ENCODE results near the gene NEBL.

Gene NEBL

GRCh38 chr10:20863008-20863407 lies 34.1 kb downstream of the NEBL start:
- TF ChIP-seq CTCF (IDR thresholded peaks at IDR 0.05; ENCODE audit: extremely low read depth, missing control alignments) = no peak
- DNase-seq (ENCODE audit: low spot score) = no peak

GRCh38 chr10:20858292-20859124 lies 38.6 kb downstream of the NEBL start:
- peak; percentile 30 for TF ChIP-seq CTCF (IDR thresholded peaks at IDR 0.05; ENCODE audit: extremely low read depth, missing control alignments)
- no peak for DNase-seq (ENCODE audit: low spot score)

GRCh38 chr10:20856484-20856883 lies 40.6 kb downstream of the NEBL start:
- no peak for DNase-seq (ENCODE audit: low spot score)
- no peak for TF ChIP-seq CTCF (IDR thresholded peaks at IDR 0.05; ENCODE audit: extremely low read depth, missing control alignments)

GRCh38 chr10:20855398-20856038 lies 41.6 kb downstream of the NEBL start:
- DNase-seq (ENCODE audit: low spot score) = no peak
- TF ChIP-seq CTCF (IDR thresholded peaks at IDR 0.05; ENCODE audit: extremely low read depth, missing control alignments) = no peak

- TF ChIP-seq CTCF (IDR thresholded peaks at IDR 0.05; ENCODE audit: extremely low read depth, missing control alignments) = no peak
- no peak for DNase-seq (ENCODE audit: low spot score)
Measured at GRCh38 chr10:20853276-20853675, 43.8 kb downstream of the NEBL start.

- no peak for TF ChIP-seq CTCF (IDR thresholded peaks at IDR 0.05; ENCODE audit: extremely low read depth, missing control alignments)
- DNase-seq (ENCODE audit: low spot score) = no peak
Measured at GRCh38 chr10:20852303-20852702, 44.8 kb downstream of the NEBL start.

GRCh38 chr10:20847512-20847911 lies 49.6 kb downstream of the NEBL start:
- no peak for DNase-seq (ENCODE audit: low spot score)
- TF ChIP-seq CTCF (IDR thresholded peaks at IDR 0.05; ENCODE audit: extremely low read depth, missing control alignments) = no peak

All from GM20000 (cell line).